IPS-NIHi7 (cell line): ENCODE data around the gene AKNAD1.

Source experiments
- DNase-seq: peaks from one replicate; pipeline ENCODE4 v3.0.0; 2012; ENCODE audit warnings: mixed read lengths; ENCODE audit errors: extremely low spot score

AKNAD1 gene

DNA sequence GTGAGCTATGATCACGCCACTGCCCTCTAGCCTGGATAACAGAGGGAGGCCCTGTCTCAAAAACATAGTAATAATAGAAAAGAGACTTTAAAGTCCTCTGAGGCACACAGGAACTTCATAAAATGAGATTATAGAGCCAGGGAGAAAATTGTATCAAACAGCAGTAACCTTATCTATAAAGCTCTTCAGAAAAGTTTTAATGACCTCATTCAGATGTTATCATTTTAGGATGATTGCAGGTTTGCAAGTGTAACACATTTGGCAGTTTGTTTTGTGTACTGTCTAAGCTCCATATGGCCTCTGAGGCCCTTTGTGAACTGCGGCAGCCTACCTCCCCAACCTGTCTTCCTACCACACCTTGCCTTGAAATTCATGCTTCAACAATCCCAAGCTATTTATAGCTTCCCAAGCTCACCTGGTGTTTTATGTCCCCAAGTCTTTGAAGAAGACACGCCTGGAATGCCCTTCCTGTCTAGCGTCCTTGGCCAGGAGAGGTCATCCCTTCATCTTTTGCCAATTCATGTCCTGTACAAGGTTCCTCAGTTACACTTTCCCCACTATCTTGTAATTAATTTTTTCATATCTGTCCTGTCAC lies 8.5 kb upstream of the AKNAD1 start:
- DNase-seq = no peak

DNA sequence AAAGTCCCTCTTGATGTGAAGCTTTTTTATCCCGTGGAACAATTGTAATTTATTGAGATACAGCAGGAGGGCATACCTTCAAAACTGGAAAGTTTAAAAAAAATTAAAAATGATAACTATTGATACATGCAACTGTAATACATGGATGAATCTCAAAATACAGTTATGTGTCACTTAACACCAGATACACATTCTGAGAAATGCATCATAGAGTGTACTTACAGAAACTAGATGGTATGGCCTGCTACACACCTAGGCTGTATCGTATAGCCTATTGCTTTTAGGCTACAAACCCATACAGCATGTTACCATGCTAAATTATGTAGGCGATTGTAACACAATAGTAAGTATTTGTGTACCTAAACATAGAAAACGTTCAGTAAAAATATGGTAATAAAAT lies 7.1 kb upstream of the AKNAD1 start:
- DNase-seq = no peak

DNA sequence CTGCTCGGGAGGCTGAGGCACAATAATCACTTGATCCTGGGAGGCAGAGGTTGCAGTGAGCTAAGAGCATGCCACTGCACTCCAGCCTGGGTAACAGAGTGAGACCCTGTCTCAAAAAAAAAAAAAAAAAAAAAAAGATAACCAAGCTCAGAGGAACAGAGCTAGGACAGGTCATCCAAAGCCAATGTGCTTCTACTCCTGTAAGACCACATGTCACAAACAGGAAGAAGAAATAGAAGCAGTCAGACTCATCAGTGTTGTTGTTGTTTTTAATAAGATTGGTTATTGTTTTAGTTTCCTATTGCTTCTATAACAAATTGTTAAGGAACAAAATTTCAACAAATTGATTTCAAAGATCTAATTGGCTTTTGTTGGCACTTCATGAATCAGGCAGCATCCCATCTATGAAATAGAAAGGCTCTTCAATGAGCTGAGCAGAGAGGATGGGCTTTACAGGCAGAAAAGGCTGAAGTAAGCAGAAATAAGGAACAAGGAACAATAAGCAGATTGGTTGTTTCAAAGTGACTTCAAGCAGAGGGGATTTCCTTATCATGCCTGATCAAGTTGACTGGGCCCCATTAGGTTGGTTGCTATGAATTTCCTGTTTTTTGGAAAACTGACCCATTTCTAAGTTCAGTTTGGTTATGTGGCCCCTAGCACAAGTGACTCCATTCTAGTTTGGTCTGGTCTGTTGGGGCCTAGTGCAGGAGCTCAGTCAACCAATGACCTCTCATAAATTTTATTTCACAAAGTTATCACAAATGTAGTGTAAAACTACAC lies 6.0 kb upstream of the AKNAD1 start:
- DNase-seq = no peak

DNA sequence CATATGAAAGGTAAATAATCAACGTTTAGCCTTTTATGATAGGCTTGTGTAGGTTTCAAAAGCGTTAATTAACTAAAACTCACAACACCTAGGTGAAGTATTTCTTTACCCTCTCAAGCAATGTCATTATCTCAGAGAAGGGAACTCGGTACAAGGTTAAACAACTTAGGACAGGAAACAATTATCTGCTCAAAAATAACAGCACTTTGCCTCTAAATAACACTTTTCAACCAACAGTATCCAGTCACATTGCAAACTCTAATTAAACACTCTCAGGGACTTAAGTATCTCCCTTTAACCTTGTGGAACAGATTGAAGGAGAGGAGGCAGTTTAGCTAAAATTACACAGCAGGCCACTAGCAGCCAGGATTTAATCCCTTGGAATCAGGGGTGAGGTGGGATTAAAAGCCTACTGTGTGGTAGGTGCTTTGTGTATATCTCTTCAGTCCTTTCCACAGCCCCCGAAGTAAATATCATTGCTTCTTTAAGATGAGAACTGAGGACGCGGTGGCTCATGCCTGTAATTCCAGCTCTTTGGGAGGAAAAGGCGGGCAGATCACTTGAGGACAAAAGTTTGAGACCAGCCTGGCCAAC lies 5.2 kb upstream of the AKNAD1 start:
- no peak for DNase-seq

DNA sequence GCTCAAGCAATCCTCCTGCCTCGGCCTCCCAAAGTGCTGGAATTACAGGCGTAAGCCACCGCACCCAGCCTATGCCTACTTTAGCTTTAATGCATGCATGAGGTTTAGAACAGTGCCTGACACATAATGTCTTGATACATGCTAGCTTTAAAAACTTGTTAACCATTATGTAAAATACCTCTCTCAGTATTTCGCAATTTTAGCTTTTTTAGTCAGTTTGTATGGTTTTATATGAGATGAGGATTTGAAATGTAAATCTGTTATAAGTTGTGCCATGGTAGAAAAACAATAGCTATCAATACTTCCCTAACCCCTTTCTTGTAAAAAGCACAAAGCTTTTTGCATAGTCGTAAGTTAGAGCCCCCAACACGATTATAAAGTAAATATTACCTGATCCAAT lies 4.7 kb upstream of the AKNAD1 start:
- no peak for DNase-seq

DNA sequence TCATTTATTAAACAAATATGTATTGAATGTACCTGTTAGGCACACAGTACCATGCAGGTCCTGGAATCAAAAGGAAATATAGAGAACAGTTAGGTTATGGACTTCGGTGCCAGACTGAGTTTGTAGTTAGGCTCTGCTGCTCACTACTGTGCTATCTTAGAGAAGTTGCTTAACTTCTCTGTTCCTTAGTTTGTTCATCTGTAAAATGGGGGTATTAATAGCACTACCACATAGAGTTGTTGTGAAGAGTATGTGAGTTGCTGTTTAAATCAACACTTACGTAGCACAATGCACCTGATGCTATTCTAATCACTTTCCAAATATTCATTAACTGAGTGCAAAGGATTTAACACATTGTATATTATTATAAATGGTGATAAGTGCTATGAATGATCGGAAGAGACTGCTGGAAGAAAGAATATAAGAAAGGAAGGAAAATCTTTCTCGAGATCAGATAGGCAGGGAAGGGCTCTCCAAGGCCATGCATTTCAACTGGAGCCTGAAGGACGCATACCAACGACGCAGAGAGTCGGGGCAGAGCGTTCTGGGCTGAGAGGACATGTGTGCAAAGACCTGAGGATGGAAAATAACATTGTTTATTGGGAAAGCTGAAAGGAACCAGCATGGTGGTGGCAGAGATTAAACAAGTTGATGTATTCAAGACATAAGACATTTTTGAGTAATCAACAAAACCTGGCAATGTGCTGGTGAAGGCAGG lies 3.5 kb upstream of the AKNAD1 start:
- no peak for DNase-seq

DNA sequence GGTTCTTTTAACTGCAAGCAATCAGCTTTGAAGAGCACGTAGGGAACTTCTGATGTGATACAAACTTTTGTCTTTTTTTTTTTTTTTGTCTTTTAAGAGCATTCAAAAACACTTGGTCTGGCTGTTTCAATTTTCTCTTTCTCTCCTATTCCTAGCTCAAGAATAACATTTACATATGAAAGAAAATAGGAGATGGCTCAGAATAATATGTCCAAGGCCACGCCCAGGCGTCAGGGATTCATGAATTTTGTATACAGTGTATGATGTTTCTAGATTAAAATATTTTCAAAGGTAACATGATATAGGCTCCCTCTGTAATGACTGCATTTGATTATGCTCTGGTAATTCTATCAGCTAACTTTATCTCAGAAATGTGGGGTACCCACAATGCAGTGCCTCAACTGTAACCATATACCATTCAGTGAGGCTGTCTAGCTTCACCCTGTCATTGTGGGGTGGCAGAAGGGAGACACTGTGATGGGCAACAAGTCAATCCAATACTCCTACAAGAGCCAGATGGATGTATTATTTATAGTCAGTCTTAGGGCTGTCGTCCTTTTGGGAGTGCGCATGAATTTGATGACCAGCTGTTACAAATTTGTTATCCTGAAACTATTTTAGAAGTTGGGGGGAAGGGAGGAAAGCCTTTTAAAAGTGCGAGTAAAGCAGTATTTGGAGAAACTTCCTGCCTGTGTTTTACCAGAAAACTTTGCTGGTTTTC lies 1.5 kb upstream of the AKNAD1 start:
- DNase-seq = no peak

DNA sequence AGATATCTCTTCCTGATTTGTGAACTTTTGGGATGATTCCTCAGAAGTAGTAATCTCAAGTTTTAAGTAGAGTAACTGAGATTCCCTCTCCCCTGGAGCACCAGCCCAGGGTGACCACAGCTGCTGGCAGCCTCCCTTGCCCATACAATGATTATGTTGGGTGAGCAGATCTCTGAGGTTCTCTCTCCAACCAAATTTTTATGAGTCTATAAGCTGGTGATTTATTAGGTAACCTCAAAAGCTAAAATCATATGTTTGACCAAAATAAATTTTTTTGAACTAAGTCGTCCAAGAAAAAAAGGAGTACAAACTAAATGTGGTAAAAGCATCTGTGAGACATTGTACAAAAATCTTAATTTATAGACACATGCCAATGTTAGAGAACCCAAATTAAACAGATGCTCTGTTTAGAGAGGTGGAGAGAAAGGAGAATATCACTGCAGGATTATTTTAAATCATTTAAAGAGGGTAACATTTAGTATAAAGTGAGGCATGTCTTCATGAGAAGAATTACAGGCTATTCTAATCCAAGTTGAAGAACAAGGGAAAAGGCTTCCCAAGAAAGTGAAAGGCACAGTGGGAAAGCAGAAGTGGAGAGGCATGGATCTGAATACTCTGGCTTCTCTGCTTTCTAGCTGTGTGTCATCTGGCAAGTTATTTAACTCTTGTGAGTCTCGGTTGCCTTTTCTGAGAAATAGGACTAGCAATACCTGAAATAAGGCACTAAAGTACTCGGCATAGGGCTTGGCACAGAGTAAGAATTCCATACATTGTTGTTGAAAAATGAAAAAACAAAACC lies 2.5 kb downstream of the AKNAD1 start:
- no peak for DNase-seq

DNA sequence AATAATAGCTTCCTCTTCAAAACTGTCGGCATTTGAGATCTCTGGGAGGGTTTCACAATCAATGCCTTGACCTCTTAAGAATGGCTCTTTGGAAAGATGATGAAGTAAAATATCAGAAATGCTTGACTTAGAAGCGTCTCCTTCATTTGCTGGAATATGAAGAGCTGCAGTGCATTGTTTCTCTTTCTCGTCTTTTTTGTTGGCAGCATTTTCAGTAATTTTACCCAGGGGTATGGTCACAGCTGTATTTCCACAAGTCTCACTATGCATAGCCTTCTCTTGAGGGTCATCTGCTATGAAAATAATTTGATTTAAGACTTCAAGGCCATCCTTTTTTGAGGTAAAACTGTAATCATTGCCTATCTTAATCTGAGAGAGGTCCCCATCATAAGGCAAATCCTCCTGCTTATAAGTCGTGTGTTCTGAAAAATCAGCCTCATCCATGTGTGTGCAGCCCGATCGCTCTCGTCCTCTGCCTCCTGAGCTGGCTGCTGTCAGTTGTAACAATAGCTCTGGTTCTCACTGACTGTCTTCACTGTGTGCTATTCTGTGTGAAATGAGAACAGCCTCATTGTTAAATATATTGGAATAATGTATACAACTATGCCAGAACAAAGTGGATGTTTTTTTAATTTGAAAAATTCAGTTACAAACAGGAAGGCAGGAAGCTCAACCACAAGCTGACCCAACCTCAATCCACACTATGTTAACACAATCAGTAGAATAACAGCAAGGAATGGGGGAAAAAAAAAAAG lies 4.5 kb downstream of the AKNAD1 start:
- DNase-seq = no peak

DNA sequence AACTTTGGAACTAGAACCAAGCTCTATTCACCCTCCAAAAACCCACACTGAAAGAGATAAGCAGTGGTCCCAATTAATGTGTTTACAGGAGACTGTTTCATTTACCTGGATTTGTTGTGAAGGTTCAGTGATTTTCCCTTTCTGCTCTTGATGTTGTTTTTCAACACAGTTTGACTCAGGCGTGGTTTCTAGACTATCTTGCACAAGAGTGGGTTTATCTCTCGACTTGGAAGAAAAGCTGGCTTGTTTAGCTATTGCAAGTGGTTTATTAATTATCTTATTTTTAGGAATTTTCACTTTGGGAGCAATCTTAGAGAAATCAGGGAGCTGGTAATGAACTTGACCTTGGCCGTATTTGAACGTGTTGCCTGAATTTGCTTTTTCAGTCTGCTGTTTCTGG lies 5.3 kb downstream of the AKNAD1 start:
- no peak for DNase-seq

DNA sequence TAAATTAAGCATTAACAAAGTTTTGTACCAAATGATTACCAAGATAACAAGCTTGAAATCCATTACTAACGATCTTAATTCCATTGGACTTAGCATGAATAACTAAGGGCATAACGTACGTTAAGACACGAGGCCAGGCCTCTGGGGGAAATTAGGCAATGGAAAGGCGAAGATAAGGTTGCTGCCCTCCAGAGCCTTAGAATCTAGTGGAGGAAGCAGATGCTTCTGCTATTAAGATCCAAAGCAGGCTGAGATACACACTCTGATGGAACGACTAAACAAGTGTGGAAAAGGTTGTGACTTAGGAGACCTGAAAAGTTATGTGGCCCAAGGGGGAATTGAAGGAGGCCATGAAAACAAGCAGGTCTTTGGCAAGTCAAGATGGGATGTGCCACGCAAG lies 6.0 kb downstream of the AKNAD1 start:
- no peak for DNase-seq

DNA sequence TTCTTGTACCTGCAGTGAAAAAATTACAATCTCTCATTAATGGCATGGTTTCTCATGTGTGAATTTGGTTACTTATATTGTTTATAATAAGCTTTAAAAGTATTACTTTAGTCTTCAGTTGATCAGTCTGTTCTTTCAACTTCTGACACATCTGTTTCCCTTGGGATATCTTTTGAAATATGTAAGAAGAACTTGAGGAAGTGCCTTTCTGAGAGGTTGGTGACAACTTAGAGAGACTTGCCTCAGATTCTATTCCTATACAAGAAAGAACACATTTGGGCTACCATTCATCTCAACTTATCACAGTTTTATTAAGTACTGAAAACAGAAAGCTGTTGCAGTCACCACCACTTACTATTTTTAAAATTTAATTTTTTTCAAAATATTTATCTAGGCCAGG lies 8.1 kb downstream of the AKNAD1 start:
- DNase-seq = no peak

DNA sequence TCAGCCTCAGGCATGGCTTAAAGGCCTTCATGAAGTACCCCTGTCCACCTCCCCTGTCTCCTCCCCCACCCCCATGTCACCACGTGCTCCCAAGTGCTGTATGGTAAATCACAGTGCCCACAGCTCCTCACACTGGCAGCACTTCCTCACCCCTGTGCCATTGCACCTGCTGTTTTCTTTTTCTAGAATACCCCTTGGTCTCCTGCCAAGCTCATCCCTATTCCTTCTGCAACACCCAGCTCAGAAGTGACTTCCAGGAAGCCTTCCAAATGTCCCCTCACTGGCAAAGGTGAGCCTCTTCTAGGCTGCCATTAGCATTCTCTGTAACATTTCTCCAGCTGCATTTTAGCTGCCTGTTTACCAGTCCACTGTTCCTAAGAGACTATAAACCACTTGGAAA lies 9.4 kb downstream of the AKNAD1 start:
- no peak for DNase-seq

DNA sequence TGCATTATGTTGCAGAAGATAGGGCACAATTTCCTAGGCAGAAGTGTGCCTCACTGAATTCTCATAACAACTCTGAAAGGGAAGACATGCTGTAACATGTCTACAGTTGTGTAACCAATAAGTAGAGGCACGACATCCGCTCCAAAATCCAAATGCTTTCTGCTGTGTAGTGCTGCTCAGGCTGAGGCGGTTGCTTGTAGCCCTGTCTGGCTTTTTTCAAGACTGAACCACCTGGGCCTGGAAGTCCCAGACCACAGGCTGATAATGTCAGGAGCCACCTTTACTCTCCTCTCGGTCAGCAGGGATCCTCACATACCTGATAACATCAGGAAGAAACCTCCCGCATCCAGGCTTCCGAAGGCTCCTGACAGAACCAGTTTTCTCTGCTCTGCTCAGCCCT lies 10.9 kb downstream of the AKNAD1 start:
- peak; percentile 33 for DNase-seq

DNA sequence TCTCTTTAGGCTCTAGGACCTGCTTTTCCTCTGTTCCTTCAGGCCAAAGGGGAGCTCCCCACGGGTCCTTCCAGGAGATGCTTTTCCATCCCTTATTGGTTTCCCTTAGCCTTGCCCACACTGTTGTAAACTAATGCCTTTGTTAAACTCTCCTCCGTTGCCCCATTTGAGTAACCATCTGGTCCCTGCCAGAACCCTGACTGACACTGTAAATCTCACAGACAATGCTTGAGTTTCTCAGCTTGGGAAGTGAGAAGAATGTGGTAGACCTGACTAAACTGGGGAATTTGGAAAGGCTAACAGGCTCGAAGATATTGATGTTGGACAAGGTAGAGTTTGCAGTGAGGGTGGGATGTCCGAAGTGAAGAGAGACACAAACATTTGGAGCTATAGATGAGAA lies 11.4 kb downstream of the AKNAD1 start:
- no peak for DNase-seq

DNA sequence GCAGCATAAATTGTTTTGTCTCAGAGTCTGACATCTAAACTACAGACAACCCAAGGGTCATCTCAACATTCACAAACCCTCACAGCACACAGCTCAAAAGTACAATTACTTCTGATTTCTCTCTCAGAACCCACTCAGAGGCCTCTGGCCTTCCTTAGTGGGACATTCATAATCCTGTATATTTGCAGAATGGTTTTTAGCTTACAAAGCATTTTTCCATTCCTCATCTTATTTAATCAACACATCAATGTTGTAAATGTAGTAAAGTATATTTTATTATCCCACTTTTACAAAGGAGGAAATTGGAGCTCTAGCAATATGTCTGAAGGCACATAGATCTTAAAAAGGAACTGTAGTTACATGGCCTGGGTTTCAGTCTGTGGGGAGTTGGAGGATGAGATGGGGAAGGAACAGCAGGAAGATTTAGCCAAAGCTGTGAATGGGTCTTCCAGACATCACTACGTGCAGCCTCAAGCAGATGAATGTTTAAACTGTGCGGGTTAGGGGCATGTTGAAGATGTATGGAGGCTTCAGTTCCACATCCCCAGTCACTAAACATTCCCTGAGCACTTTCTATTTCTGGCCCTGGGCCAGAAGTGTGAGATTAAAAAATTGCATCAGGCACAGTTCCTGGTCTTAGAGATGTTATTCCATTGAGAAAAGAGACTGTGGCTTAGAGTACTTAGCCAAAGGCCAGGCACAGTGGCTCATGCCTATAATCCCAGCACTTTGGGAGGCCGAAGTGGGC lies 13.3 kb downstream of the AKNAD1 start:
- DNase-seq = no peak

DNA sequence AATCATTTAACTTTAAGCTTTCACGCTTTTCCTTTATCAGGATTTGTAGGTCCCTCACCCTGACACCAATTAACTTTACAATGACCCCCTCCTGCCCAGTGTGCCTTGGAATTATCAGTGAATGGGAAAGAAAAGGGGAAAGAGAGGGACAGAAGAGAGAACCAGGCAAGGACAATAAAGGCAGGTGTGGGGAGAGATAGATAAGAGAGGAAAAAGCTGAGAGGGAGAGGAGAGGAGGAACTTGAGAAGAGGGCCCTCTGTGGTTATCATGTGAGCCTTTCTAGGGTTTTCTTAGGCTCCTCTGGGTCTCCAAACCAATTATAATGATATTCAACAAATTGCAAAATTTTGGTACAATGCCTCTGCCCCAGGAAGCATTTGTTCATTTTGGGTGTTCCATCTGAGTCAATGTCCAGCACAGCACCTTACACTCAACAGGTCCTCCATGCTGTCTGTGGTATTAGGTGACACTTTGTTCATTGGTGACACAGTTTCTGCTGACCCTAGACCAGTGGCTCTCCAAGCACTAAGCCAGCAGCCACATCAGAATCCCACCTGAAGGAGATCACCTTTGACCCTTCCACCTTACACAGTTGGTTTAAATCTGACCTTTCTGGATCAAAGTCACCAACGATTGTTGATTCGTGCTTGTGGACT lies 14.2 kb downstream of the AKNAD1 start:
- DNase-seq = no peak

DNA sequence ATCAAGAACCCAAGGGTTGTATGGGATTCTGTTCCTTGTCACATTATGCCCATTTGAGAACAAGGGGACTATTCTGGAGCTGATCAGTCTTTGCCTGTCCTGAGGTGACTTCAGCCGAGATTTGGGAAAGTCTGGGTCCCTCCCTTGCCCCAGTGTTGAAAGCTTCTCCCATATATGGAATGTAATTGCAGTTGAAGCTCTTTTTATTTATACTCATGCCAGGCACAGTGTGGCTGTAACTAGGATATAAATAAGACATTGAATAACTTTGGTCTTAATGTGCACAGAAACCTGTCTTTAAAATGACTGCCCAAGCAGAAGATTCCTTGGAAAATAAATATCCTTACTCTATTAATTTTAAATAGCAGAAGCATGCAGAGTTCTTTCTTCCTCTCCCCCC lies 15.2 kb downstream of the AKNAD1 start:
- no peak for DNase-seq

DNA sequence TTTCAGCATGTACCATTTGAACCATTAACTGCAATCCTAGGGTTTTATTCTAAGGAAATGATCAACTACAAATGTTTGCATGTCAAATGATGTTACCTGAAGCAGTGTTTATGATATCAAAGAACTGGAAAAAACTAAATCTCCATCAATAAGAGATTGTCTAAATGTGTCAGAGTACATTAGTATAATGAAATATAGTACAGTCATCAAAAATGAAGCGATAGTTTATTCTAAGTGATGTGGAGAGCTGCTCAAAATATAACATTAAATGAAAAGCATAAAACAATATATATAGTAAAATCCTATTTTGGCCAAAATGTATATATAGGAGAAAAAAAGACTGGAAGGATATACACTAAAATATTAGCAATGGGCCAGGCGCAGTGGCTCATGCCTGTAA lies 24.0 kb downstream of the AKNAD1 start:
- DNase-seq = no peak
